Activated naive CD4-positive, alpha-beta T cell treated with anti-CD3 and anti-CD28 coated beads, Interleukin-2, amount 10 ng/mL, durations not matched to agents 7 days and 5 days (primary cell): ENCODE data around the gene OXNAD1.

ENCODE experiments used
- CTCF ChIA-PET: fragments of 350-600 bp; sonication (Branson Sonifier 250); formaldehyde crosslinking; loops from one replicate; lab custom pipeline; 2021; ENCODE audit warnings: antibody characterized with exemption; lab: Charles Lee
- DNase-seq: peaks from one replicate; pipeline ENCODE4 v3.0.0-alpha.2; 2020
- H3K27ac Mint-ChIP-seq: one replicate; pipeline ENCODE4 v1.8.0; 2021; ENCODE audit warnings: mild to moderate bottlenecking, moderate library complexity, mixed read lengths
- H3K27me3 Mint-ChIP-seq: one replicate; pipeline ENCODE4 v1.8.0; 2021; ENCODE audit warnings: mild to moderate bottlenecking, mixed read lengths
- H3K36me3 Mint-ChIP-seq: one replicate; pipeline ENCODE4 v1.8.0; 2021; ENCODE audit warnings: mixed read lengths
- H3K4me1 Mint-ChIP-seq: one replicate; pipeline ENCODE4 v1.8.0; 2021; ENCODE audit warnings: mixed read lengths
- H3K4me3 Mint-ChIP-seq: one replicate; pipeline ENCODE4 v1.8.0; 2021; ENCODE audit warnings: mild to moderate bottlenecking, moderate library complexity, mixed read lengths
- H3K9me3 Mint-ChIP-seq: one replicate; pipeline ENCODE4 v1.8.0; 2021; ENCODE audit warnings: mixed read lengths

Gene OXNAD1

GRCh38 chr3:16294844-16295243 lies 29.8 kb downstream of the OXNAD1 start:
- peaks cover 94% of the 10 kb centered on the region for H3K4me1 Mint-ChIP-seq
- H3K36me3 Mint-ChIP-seq, result peaks cover 83% of the 10 kb centered on the region
- peak overlapping the region; percentile 64 for H3K27ac Mint-ChIP-seq
- no peak for DNase-seq
- H3K9me3 Mint-ChIP-seq, result peaks cover 25% of the 10 kb centered on the region
- no peaks in the 10 kb centered on the region for H3K27me3 Mint-ChIP-seq
- peak overlapping the region; percentile 46 for H3K4me3 Mint-ChIP-seq
- CTCF ChIA-PET, result interaction anchor here (1.1 to 9.8 kb wide), 4 partner anchors 9 to 255 kb away, joined by 3 to 246 read pairs (median 10); no protein-coding TSS in a partner anchor

GRCh38 chr3:16295298-16295890 lies 30.4 kb downstream of the OXNAD1 start:
- Mint-ChIP-seq H3K4me1 (peaks cover 94% of the 10 kb centered on the region), H3K9me3 (peaks cover 25% of the 10 kb centered on the region), H3K27me3 (no peaks in the 10 kb centered on the region), H3K36me3 (peaks cover 85% of the 10 kb centered on the region), H3K27ac (peak overlapping the region; percentile 78), H3K4me3 (peak overlapping the region; percentile 45)
- CTCF ChIA-PET, result interaction anchor here (1.1 to 9.8 kb wide), 5 partner anchors 8 to 255 kb away, joined by 3 to 246 read pairs (median 6); no protein-coding TSS in a partner anchor
- DNase-seq, result no peak

DNA sequence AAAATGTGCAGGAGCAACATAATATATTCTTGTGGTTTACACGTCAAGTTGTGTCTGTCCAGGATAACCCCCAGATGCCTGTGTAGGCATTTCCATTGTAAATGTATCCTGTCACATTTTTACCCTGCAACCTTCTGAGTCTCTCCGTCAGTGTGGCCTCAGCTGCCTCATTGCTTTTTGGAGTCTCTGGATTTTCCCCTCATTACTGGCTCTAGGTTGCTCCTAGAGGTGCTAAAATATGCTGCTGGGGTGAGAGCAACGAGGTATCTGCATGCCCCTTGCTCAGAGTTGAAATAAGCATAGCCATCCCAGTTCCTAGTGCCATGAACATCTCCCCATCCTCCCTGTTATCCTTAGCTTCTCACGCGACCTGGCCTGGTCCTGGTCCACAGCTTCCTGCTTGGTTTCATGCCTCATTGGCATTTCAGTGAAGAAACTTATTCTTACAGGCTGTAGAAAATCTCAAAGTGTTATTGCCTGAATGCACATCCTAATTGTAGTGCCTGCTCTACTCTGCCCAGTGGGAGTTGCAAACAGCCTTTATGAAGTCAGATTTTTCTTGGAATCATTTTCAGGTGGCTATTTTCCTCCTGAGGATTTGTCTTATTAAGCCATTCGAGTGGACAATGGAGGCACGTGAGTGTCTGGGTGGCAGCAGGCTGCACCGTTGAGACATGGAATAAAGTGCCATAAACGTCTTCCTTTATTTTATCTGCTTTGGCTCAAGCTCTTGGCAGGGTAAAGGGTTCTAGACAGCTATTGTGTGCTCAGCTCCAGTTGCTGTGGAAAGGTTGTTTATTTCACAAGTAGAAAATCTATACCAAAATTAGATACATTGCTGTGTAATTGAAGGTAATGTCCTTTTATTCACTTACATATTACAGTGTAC lies 33.2 kb downstream of the OXNAD1 start:
- H3K27me3 Mint-ChIP-seq, result no peaks in the 10 kb centered on the region
- H3K9me3 Mint-ChIP-seq, result peaks cover 20% of the 10 kb centered on the region
- DNase-seq, result no peak
- H3K4me1 Mint-ChIP-seq, result peaks cover 98% of the 10 kb centered on the region
- H3K4me3 Mint-ChIP-seq, result peak overlapping the region; percentile 32
- H3K27ac Mint-ChIP-seq, result peak overlapping the region; percentile 96
- CTCF ChIA-PET, result interaction anchor here (0.6 to 1.4 kb wide), 3 partner anchors 8 to 687 kb away, joined by 3 to 5 read pairs (median 3); no protein-coding TSS in a partner anchor
- H3K36me3 Mint-ChIP-seq, result peaks cover 96% of the 10 kb centered on the region

- no peak for DNase-seq
- Mint-ChIP-seq H3K4me1 (peaks cover 96% of the 10 kb centered on the region), H3K4me3 (peak overlapping the region; percentile 32), H3K9me3 (peaks cover 13% of the 10 kb centered on the region), H3K36me3 (peaks cover 93% of the 10 kb centered on the region), H3K27me3 (no peaks in the 10 kb centered on the region), H3K27ac (peak overlapping the region; percentile 96)
- CTCF ChIA-PET, result interaction anchor here (1.2 to 1.4 kb wide), 2 partner anchors 9 to 10 kb away, joined by 3 to 5 read pairs; no protein-coding TSS in a partner anchor
Measured at GRCh38 chr3:16298891-16299290, 33.9 kb downstream of the OXNAD1 start.

DNA sequence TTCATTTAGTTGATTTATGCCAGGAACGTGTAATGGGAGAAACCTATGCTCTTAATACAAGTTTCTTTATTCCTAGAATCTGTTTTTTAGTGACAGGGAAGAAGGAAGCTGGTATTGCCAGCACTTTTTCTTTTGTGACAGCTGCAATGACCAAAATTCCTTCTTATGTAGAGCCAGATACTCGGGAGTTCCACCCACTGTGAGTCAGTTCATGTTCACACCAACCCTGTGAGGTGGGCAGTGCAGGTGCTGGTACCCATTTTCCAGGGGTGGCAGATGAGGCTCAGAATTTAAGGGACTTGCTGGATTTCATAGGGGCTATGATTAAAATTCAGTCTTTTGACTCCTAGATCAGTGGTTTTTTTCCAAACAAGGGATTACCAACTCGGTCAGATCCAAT lies 34.7 kb downstream of the OXNAD1 start:
- Mint-ChIP-seq H3K27me3 (no peaks in the 10 kb centered on the region), H3K36me3 (peaks cover 93% of the 10 kb centered on the region), H3K4me3 (peak overlapping the region; percentile 52), H3K4me1 (peaks cover 98% of the 10 kb centered on the region), H3K27ac (peak overlapping the region; percentile 96), H3K9me3 (peaks cover 11% of the 10 kb centered on the region)
- DNase-seq, result no peak
- CTCF ChIA-PET, result interaction anchor here (2.0 to 6.7 kb wide), 2 partner anchors 9 to 20 kb away, joined by 8 to 53 read pairs; no protein-coding TSS in a partner anchor

DNA sequence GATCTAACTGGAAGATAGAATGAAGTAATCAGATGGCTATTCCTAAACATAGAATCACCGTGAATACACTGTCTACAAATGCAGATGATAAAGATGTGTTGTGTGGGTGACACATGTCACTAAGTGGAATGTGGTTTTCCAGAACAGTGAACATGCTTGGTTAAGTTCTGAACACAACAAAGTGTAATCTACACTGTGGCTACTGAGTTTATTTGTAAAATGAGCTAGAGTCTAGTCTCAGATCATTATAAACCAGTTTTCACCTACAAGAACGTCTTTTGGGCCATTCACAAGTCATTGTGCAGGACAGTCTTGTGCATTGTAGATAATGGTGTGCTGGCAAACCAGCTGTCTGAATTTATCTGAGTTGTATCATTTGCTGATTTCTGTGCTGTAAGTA lies 35.3 kb downstream of the OXNAD1 start:
- Mint-ChIP-seq H3K9me3 (peaks cover 9% of the 10 kb centered on the region), H3K27ac (peak overlapping the region; percentile 96), H3K27me3 (no peaks in the 10 kb centered on the region), H3K36me3 (peaks cover 93% of the 10 kb centered on the region), H3K4me1 (peaks cover 98% of the 10 kb centered on the region), H3K4me3 (peak overlapping the region; percentile 83)
- DNase-seq, result no peak
- CTCF ChIA-PET, result interaction anchor here (2.0 to 6.7 kb wide), 2 partner anchors 10 to 19 kb away, joined by 8 to 53 read pairs; no protein-coding TSS in a partner anchor

GRCh38 chr3:16300881-16301359 lies 35.9 kb downstream of the OXNAD1 start:
- peaks cover 98% of the 10 kb centered on the region for H3K4me1 Mint-ChIP-seq
- peak; percentile 73 for DNase-seq
- peaks cover 9% of the 10 kb centered on the region for H3K9me3 Mint-ChIP-seq
- H3K36me3 Mint-ChIP-seq, result peaks cover 93% of the 10 kb centered on the region
- peak overlapping the region; percentile 83 for H3K4me3 Mint-ChIP-seq
- no peaks in the 10 kb centered on the region for H3K27me3 Mint-ChIP-seq
- CTCF ChIA-PET, result interaction anchor here (1.2 to 6.7 kb wide), 4 partner anchors 11 to 18 kb away, joined by 3 to 53 read pairs (median 6); no protein-coding TSS in a partner anchor
- peak overlapping the region; percentile 96 for H3K27ac Mint-ChIP-seq

GRCh38 chr3:16301507-16301906 lies 36.5 kb downstream of the OXNAD1 start:
- H3K36me3 Mint-ChIP-seq, result peaks cover 93% of the 10 kb centered on the region
- H3K4me1 Mint-ChIP-seq, result peaks cover 98% of the 10 kb centered on the region
- CTCF ChIA-PET, result interaction anchor here (1.2 to 6.7 kb wide), 4 partner anchors 10 to 18 kb away, joined by 3 to 53 read pairs (median 6); no protein-coding TSS in a partner anchor
- peak overlapping the region; percentile 83 for H3K4me3 Mint-ChIP-seq
- H3K9me3 Mint-ChIP-seq, result peaks cover 7% of the 10 kb centered on the region
- no peaks in the 10 kb centered on the region for H3K27me3 Mint-ChIP-seq
- peak; percentile 57 for DNase-seq
- peak overlapping the region; percentile 96 for H3K27ac Mint-ChIP-seq

DNA sequence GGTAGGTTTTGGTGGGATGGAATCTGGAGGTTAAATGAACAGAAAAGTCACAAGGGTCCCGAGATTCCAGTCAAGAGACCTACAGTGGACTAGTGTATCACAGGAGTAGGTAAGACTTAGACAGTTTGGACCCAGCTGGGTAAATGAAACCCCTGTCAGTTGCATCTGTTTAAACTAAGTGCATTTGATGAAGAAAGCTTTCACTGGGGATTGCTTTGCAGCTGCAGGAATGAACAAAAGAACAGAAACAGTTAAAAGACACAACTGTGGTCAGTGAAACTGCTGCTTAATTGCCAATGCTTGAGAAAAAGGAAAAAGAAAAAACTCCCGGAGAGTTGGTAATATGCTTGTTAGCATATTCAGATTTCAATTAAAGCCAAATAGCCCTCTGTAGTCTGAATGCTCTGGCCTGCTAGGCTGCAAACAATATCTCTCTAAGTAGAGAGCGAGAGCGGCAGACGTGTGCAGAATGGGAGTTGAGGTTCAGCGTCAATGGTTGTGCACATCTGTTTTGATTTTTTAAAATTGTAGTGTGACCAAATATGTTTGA lies 37.1 kb downstream of the OXNAD1 start:
- DNase-seq, result no peak
- peaks cover 98% of the 10 kb centered on the region for H3K4me1 Mint-ChIP-seq
- H3K27ac Mint-ChIP-seq, result peak overlapping the region; percentile 96
- CTCF ChIA-PET, result interaction anchor here (2.0 to 6.7 kb wide), 2 partner anchors 12 to 15 kb away, joined by 4 to 53 read pairs; no protein-coding TSS in a partner anchor
- H3K36me3 Mint-ChIP-seq, result peaks cover 93% of the 10 kb centered on the region
- peaks cover 5% of the 10 kb centered on the region for H3K9me3 Mint-ChIP-seq
- peak overlapping the region; percentile 83 for H3K4me3 Mint-ChIP-seq
- H3K27me3 Mint-ChIP-seq, result no peaks in the 10 kb centered on the region

DNA sequence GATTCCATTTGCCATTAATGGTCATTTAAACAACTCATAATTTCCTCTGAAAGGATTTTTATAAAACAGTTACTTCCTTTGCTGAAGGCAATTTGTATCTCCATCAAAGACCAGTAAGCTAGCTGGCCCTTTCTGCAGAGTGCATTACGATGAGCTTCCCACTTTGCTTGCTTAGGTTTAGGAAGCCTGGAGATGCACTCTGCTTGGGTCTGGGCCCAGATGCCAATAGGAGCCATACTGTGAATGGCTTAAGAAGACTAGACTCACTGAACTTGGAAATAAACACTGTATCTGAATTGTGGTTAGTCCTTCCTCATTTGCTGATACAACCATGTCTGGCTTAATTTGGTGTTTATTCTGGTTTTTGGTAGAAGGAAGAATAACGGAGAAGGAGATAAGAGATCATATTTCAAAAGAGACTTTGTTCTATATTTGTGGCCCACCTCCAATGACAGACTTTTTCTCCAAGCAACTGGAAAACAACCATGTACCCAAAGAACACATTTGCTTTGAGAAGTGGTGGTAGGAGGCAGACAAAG lies 38.1 kb downstream of the OXNAD1 start:
- Mint-ChIP-seq H3K36me3 (peaks cover 93% of the 10 kb centered on the region), H3K9me3 (no peaks in the 10 kb centered on the region), H3K27ac (peak overlapping the region; percentile 96), H3K27me3 (no peaks in the 10 kb centered on the region), H3K4me1 (peaks cover 97% of the 10 kb centered on the region), H3K4me3 (peak overlapping the region; percentile 83)
- no peak for DNase-seq
- CTCF ChIA-PET, result interaction anchor here (2.5 to 6.7 kb wide), 3 partner anchors 9 to 17 kb away, joined by 7 to 53 read pairs (median 15); no protein-coding TSS in a partner anchor

- Mint-ChIP-seq H3K9me3 (no peaks in the 10 kb centered on the region), H3K36me3 (peaks cover 90% of the 10 kb centered on the region), H3K4me1 (peaks cover 97% of the 10 kb centered on the region), H3K27ac (peak overlapping the region; percentile 83), H3K27me3 (no peaks in the 10 kb centered on the region), H3K4me3 (peak overlapping the region; percentile 71)
- CTCF ChIA-PET, result interaction anchor here (0.7 to 6.7 kb wide), 8 partner anchors 10 to 246 kb away, joined by 3 to 53 read pairs (median 6); no protein-coding TSS in a partner anchor
- no peak for DNase-seq
Measured at GRCh38 chr3:16304061-16305010, 39.3 kb downstream of the OXNAD1 start.

GRCh38 chr3:16305111-16305541 lies 40.1 kb downstream of the OXNAD1 start:
- H3K27me3 Mint-ChIP-seq, result no peaks in the 10 kb centered on the region
- H3K4me1 Mint-ChIP-seq, result peaks cover 97% of the 10 kb centered on the region
- H3K36me3 Mint-ChIP-seq, result peaks cover 91% of the 10 kb centered on the region
- H3K27ac Mint-ChIP-seq, result peak overlapping the region; percentile 83
- peak; percentile 47 for DNase-seq
- no peaks in the 10 kb centered on the region for H3K9me3 Mint-ChIP-seq
- peak overlapping the region; percentile 71 for H3K4me3 Mint-ChIP-seq
- CTCF ChIA-PET, result interaction anchor here (0.6 to 6.7 kb wide), 8 partner anchors 10 to 217 kb away, joined by 3 to 53 read pairs (median 6); no protein-coding TSS in a partner anchor
